ENCODE data around the gene TPRG1. TPM values are rescaled to one million over a fixed set of nuclear protein-coding genes. Genes with fewer than 3 reads are reported as not detected.

The TPRG1 gene, protein sequence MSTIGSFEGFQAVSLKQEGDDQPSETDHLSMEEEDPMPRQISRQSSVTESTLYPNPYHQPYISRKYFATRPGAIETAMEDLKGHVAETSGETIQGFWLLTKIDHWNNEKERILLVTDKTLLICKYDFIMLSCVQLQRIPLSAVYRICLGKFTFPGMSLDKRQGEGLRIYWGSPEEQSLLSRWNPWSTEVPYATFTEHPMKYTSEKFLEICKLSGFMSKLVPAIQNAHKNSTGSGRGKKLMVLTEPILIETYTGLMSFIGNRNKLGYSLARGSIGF
- 0.07 to 0.33 TPM (median 0.12 TPM) in 5 replicates for total RNA-seq (2022; extraction: Qiagen RNA extraction)

DNA sequence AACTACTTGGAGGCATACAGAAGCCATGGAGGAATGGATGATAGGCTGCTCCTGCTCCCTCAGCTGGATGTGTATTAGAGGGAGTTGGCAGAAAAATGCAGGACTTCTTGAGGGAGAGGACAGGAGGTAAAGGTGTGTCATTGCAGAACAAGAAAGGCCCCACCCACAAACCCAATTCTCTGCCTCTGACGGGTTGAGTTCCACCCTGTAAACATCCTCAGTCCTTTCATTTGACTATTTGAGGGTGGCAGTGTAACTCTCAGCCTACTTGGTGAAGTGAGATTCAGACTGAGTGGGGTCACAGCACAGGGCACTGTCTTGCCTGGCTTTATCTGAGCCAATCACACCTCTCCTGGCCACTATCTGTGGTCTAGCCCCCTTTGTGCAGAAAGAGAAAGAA lies at the start of gene TPRG1:
Gene TPRG1, plus strand, starts transcription at position 265 of the 400 bp plus-strand sequence. CDS start 35,414 bp downstream, outside the sequence.

Measured in A549 treated with Mapracorat at 1 μM for 4 hours (cell line).